Lower lobe of right lung (tissue), 2 donors: Measurements from ENCODE around the gene PLEKHD1. TPM values are rescaled to one million over a fixed set of nuclear protein-coding genes. Genes with fewer than 3 reads are reported as not detected.

Experiments
- ATAC-seq, 2 donors: fragments of 200-7000 bp; cut with Tn5 transposase; one replicate each; pipeline ENCODE4 v1.9.1; 2020 to 2022; ENCODE audit warnings: mild to moderate bottlenecking in 2 of 2, moderate library complexity in 2 of 2
- DNase-seq: peaks from one replicate; pipeline ENCODE4 v3.0.0-alpha.2; 2020
- H3K27ac ChIP-seq: fragments of 200-600 bp; one replicate; pipeline ENCODE4 v1.8.0; 2022
- H3K27me3 ChIP-seq: fragments of 200-600 bp; one replicate; pipeline ENCODE4 v1.8.0; 2022; ENCODE audit warnings: low read depth
- H3K36me3 ChIP-seq: fragments of 200-600 bp; one replicate; pipeline ENCODE4 v1.8.0; 2022; ENCODE audit warnings: mild to moderate bottlenecking
- H3K4me1 ChIP-seq: fragments of 200-600 bp; one replicate; pipeline ENCODE4 v1.8.0; 2022
- H3K4me3 ChIP-seq: fragments of 200-600 bp; one replicate; pipeline ENCODE4 v1.8.0; 2022; ENCODE audit warnings: mild to moderate bottlenecking
- H3K9me3 ChIP-seq: fragments of 200-600 bp; one replicate; pipeline ENCODE4 v1.8.0; 2022
- intact Hi-C: fragments of 100-400 bp; cut with DNase I; formaldehyde crosslinking; loops from one replicate; pipeline ENCODE4 v1.11.0; 2022
- total RNA-seq: library from RNA; stranded (reverse); fragmentation: NEBNext Ultra II Directional; extraction: Animal tissue kit (Norgen Biotek cat#: 25700); gene quantifications from one replicate; pipeline ENCODE4 v1.2.1, GENCODE V29; 2021
- TF ChIP-seq, protein P1 (sequence below): fragments of 200-600 bp; IDR thresholded peaks from one replicate; pipeline ENCODE4 v1.8.0; 2022; ENCODE audit warnings: antibody characterized with exemption, mild to moderate bottlenecking
- donor health status: DM: no; HTN: yes; CAD: no; lungs with severe emphysema.

Gene PLEKHD1
- total RNA-seq, 1 donor from 2014 or later: 0.47 TPM

DNA sequence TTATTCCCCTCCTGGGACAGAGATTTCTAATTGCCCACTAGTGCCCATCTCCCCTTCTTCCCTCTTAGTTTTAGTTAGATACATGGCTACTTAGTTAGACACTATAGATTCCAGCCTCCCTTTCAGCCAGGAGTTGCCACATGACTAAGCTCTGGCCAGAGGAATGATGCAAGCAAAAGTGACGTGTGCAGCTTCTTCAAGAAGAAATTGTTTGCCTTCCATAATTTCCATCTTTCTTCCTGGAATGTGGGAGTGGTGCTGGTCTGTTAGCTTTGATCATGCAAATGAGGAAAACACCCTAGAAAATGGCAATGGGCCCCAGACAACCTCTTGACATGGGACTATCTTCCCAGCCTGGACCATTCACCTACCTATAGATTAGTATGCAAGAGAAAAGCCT lies 68.7 kb downstream of the PLEKHD1 start:
- ATAC-seq (no peak), DNase-seq (no peak)
- Histone ChIP-seq H3K4me1 (no peaks in the 10 kb centered on the region), H3K36me3 (no peaks in the 10 kb centered on the region), H3K27me3 (peaks cover 24% of the 10 kb centered on the region), H3K4me3 (no peak overlapping the region), H3K9me3 (no peaks in the 10 kb centered on the region), H3K27ac (no peak overlapping the region)
- intact Hi-C loops: no loop called here
- TF ChIP-seq, protein P1, sequence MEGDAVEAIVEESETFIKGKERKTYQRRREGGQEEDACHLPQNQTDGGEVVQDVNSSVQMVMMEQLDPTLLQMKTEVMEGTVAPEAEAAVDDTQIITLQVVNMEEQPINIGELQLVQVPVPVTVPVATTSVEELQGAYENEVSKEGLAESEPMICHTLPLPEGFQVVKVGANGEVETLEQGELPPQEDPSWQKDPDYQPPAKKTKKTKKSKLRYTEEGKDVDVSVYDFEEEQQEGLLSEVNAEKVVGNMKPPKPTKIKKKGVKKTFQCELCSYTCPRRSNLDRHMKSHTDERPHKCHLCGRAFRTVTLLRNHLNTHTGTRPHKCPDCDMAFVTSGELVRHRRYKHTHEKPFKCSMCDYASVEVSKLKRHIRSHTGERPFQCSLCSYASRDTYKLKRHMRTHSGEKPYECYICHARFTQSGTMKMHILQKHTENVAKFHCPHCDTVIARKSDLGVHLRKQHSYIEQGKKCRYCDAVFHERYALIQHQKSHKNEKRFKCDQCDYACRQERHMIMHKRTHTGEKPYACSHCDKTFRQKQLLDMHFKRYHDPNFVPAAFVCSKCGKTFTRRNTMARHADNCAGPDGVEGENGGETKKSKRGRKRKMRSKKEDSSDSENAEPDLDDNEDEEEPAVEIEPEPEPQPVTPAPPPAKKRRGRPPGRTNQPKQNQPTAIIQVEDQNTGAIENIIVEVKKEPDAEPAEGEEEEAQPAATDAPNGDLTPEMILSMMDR: no peak

DNA sequence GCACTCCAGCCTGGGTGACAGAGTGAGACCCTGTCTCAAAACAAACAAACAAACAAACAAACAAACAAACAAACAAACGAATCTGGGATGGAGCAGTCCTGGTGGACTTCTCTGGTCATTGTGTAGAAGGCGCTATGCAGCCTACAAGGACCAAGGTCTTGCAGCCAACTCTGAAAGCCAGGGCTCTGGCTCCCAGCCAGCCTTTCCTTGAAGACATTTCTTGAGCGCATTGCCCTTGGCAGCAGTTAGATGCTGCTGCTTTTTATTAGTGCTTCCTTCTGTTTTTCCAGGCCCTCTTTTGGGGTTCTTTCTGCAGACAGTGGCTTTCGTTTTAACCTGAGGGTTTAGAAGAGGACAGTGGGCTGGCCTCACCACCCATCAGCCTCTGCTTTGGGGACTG lies 70.0 kb downstream of the PLEKHD1 start:
- Histone ChIP-seq H3K4me1 (no peaks in the 10 kb centered on the region), H3K36me3 (no peaks in the 10 kb centered on the region), H3K27me3 (peaks cover 12% of the 10 kb centered on the region), H3K27ac (no peak overlapping the region), H3K4me3 (no peak overlapping the region), H3K9me3 (no peaks in the 10 kb centered on the region)
- ATAC-seq (no peak), DNase-seq (no peak)
- TF ChIP-seq, protein P1: no peak
- intact Hi-C loops: no loop called here

DNA sequence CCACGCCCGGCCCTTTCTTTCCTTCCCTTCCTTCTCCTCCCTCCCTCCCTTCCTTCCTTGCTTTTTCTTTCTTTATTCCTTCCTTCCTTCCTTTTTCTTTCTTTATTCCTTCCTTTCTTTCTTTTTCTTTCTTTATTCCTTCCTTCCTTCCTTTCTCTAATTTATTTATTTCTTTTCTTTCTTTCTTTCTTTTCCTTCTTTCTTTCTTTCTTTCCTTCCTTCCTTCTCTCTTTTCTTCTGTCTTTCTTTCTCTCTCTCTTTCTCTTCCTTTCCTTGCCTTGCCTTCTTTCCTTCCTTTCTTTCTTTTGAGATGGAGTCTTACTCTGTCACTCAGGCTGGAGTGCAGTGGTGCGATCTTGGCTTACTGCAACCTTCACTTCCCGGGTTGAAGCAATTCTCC lies 74.2 kb downstream of the PLEKHD1 start:
- peaks cover 7% of the 10 kb centered on the region for H3K27me3 ChIP-seq
- H3K4me3 ChIP-seq: no peak overlapping the region
- no peaks in the 10 kb centered on the region for H3K4me1 ChIP-seq
- no peaks in the 10 kb centered on the region for H3K36me3 ChIP-seq
- ATAC-seq (no peak), DNase-seq (no peak)
- H3K27ac ChIP-seq: no peak overlapping the region
- no peaks in the 10 kb centered on the region for H3K9me3 ChIP-seq
- intact Hi-C loops: no loop called here
- TF ChIP-seq, protein P1: no peak

DNA sequence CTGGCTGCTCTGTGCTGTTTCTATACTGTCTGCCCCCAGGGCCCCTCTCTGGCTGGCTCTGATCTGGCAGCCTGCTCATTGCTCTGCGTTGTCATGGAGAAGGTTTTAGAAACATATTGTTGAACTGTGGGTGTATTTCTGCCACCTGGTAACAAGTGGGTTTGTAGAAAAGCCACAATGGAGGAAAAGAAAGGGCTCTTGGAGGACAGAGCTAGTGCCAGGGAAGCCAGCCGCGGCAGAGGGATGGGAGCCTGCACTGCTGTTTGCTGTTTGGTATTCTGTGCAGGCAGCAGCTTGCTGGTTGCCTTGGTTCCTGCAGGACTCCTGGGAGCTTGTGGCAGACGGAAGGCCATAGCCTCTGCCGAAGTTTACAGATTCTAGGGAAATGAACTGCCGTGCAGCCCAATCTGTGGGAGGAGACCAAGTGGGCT lies 75.1 kb downstream of the PLEKHD1 start:
- DNase-seq: no peak
- Histone ChIP-seq H3K9me3 (no peaks in the 10 kb centered on the region), H3K27me3 (peaks cover 15% of the 10 kb centered on the region), H3K4me3 (no peak overlapping the region), H3K27ac (no peak overlapping the region), H3K4me1 (no peaks in the 10 kb centered on the region), H3K36me3 (no peaks in the 10 kb centered on the region)
- TF ChIP-seq, protein P1: no peak
- no peak for ATAC-seq
- intact Hi-C loops: no loop called here

DNA sequence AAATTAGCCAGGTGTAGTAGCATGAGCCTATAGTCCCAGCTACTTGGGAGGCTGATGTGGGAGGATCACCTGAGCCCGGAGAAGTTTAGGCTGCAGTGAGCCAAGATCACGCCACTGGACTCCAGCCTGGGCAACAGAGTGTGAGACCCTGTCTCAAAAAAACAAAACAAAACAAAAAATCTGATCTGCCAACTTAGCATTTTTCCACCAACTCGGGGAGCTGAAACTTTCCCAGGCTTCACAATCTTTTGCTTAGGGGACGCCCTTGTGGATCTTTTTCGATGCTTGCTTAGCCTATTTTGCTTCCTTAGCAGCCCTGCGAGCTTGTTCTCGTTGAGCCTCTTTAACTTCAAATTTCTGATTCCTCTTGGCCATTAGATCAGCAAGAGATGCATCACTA lies 76.3 kb downstream of the PLEKHD1 start:
- DNase-seq: no peak
- Histone ChIP-seq H3K4me1 (no peaks in the 10 kb centered on the region), H3K27me3 (peaks cover 20% of the 10 kb centered on the region), H3K9me3 (no peaks in the 10 kb centered on the region), H3K4me3 (no peak overlapping the region), H3K36me3 (no peaks in the 10 kb centered on the region), H3K27ac (no peak overlapping the region)
- no peak for ATAC-seq
- TF ChIP-seq, protein P1: no peak
- intact Hi-C loops: no loop called here

DNA sequence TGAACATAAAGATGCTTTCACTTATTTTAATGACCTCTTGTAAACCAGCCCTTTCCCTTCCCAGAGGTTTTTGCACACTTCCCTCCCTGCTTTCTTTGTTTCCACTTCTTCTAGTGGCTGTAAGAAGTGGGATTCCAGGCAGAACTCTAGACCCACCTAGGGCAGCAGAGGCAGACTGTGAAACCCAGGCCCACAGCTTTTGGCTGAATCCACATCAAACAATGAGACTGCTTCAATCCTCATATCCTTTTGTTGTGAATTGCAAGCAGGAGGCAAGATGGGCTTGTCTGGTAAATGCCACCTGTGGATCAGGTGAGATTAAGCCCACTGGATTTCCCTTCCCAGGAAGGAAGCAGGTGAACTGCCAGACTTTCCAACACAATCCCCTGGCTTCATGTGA lies 77.4 kb downstream of the PLEKHD1 start:
- Histone ChIP-seq H3K27me3 (peaks cover 24% of the 10 kb centered on the region), H3K27ac (no peak overlapping the region), H3K4me1 (no peaks in the 10 kb centered on the region), H3K36me3 (no peaks in the 10 kb centered on the region), H3K9me3 (no peaks in the 10 kb centered on the region), H3K4me3 (no peak overlapping the region)
- intact Hi-C loops: no loop called here
- ATAC-seq (no peak), DNase-seq (no peak)
- TF ChIP-seq, protein P1: no peak
